CD4-positive, alpha-beta T cell treated with Interleukin-4 for 1 hour (primary cell): ENCODE results near the gene LSAMP.

Experiments
- DNase-seq, 2 donors: peaks; one replicate each; pipeline ENCODE4 v3.0.0-alpha.2; 2020 to 2022

The LSAMP gene

GRCh38 chr3:116429479-116430269, 15.6 kb downstream of the LSAMP start:
- no peak for DNase-seq

GRCh38 chr3:116426036-116426435, 19.3 kb downstream of the LSAMP start:
- no peak for DNase-seq

- DNase-seq, result no peak
Observed at GRCh38 chr3:116425126-116425525, 20.2 kb downstream of the LSAMP start.

- DNase-seq, result no peak
Observed at GRCh38 chr3:116423945-116424344, 21.3 kb downstream of the LSAMP start.

- no peak for DNase-seq
Observed at GRCh38 chr3:116423374-116423773, 21.9 kb downstream of the LSAMP start.

GRCh38 chr3:116417151-116417550, 28.1 kb downstream of the LSAMP start:
- DNase-seq, result no peak

GRCh38 chr3:116413319-116413718, 32.0 kb downstream of the LSAMP start:
- DNase-seq, result no peak

GRCh38 chr3:116408473-116408872, 36.8 kb downstream of the LSAMP start:
- DNase-seq, result no peak

GRCh38 chr3:116405231-116405630, 40.1 kb downstream of the LSAMP start:
- DNase-seq, result no peak

GRCh38 chr3:116399701-116400226, 45.5 kb downstream of the LSAMP start:
- DNase-seq, result no peak

- no peak for DNase-seq
Observed at GRCh38 chr3:116394365-116394764, 50.9 kb downstream of the LSAMP start.

- no peak for DNase-seq
Observed at GRCh38 chr3:116393199-116393598, 52.1 kb downstream of the LSAMP start.

GRCh38 chr3:116392291-116392690, 53.0 kb downstream of the LSAMP start:
- no peak for DNase-seq

GRCh38 chr3:116391296-116392201, 53.7 kb downstream of the LSAMP start:
- no peak for DNase-seq

- no peak for DNase-seq
Observed at GRCh38 chr3:116390318-116390717, 55.0 kb downstream of the LSAMP start.

GRCh38 chr3:116388867-116389385, 56.4 kb downstream of the LSAMP start:
- no peak for DNase-seq

- no peak for DNase-seq
Observed at GRCh38 chr3:116386168-116386567, 59.1 kb downstream of the LSAMP start.

GRCh38 chr3:116384717-116385116, 60.6 kb downstream of the LSAMP start:
- no peak for DNase-seq

GRCh38 chr3:116378077-116378476, 67.2 kb downstream of the LSAMP start:
- DNase-seq, result no peak

GRCh38 chr3:116374901-116375300, 70.4 kb downstream of the LSAMP start:
- DNase-seq, result no peak

GRCh38 chr3:116367761-116368395, 77.4 kb downstream of the LSAMP start:
- no peak for DNase-seq

- no peak for DNase-seq
Observed at GRCh38 chr3:116356056-116356455, 89.2 kb downstream of the LSAMP start.

- DNase-seq, result no peak
Observed at GRCh38 chr3:116354382-116354781, 90.9 kb downstream of the LSAMP start.
